Trophoblast cell (in vitro differentiated cells and primary cell): ENCODE measurements around the gene DISC1.

Source experiments
- DNase-seq, 2 donors: peaks; one replicate each; pipeline ENCODE4 v3.0.0-alpha.2; 2016
- H2AFZ ChIP-seq: 2 replicates; pipeline ENCODE4 v1.6.1; 2013; ENCODE audit warnings: low read length, moderate library complexity, mild to moderate bottlenecking; ENCODE audit not compliant: insufficient read depth, poor library complexity
- H2AK5ac ChIP-seq: 2 replicates; pipeline ENCODE4 v1.6.1; 2013; ENCODE audit warnings: mild to moderate bottlenecking, low read length
- H2BK120ac ChIP-seq: 2 replicates; pipeline ENCODE4 v1.6.1; 2013; ENCODE audit warnings: low read length, mild to moderate bottlenecking, moderate library complexity; ENCODE audit not compliant: insufficient read depth, poor library complexity
- H2BK12ac ChIP-seq: 2 replicates; pipeline ENCODE4 v1.6.1; 2013; ENCODE audit warnings: mild to moderate bottlenecking, low read length, moderate library complexity
- H2BK5ac ChIP-seq: 2 replicates; pipeline ENCODE4 v1.6.1; 2013; ENCODE audit warnings: low read length, low read depth, moderate library complexity, mild to moderate bottlenecking; ENCODE audit not compliant: poor library complexity
- H3K14ac ChIP-seq: 2 replicates; pipeline ENCODE4 v1.6.1; 2013; ENCODE audit warnings: mild to moderate bottlenecking, low read length
- H3K18ac ChIP-seq: 2 replicates; pipeline ENCODE4 v1.6.1; 2013; ENCODE audit warnings: mild to moderate bottlenecking, low read length
- H3K23ac ChIP-seq: 2 replicates; pipeline ENCODE4 v1.6.1; 2013; ENCODE audit warnings: low read length
- H3K27ac ChIP-seq: 2 replicates; pipeline ENCODE4 v1.5.1; 2013; ENCODE audit warnings: low read depth, mild to moderate bottlenecking, inconsistent platforms, low read length, moderate library complexity
- H3K27me3 ChIP-seq: 2 replicates; pipeline ENCODE4 v1.6.1; 2013; ENCODE audit warnings: inconsistent platforms, mild to moderate bottlenecking, low read length, moderate library complexity; ENCODE audit not compliant: insufficient read depth
- H3K36me3 ChIP-seq, 2 experiments: 1 replicate in 1 of 2; 2 replicates in 1 of 2; pipeline ENCODE4 v1.6.1; 2013; ENCODE audit warnings: low read length in 2 of 2, mild to moderate bottlenecking in 2 of 2, moderate library complexity in 1 of 2; ENCODE audit not compliant: insufficient read depth in 2 of 2, control insufficient read depth in 1 of 2
- H3K4ac ChIP-seq: 2 replicates; pipeline ENCODE4 v1.6.1; 2013; ENCODE audit warnings: low read depth, mild to moderate bottlenecking, low read length, moderate library complexity
- H3K4me1 ChIP-seq, 2 experiments: 1 replicate in 1 of 2; 2 replicates in 1 of 2; pipeline ENCODE4 v1.6.1; 2013; ENCODE audit warnings: low read length in 2 of 2, mild to moderate bottlenecking in 2 of 2, moderate library complexity in 1 of 2; ENCODE audit not compliant: insufficient read depth in 2 of 2, control insufficient read depth in 1 of 2
- H3K4me2 ChIP-seq: 2 replicates; pipeline ENCODE4 v1.6.1; 2013; ENCODE audit warnings: inconsistent platforms, mild to moderate bottlenecking, low read length, moderate library complexity
- H3K4me3 ChIP-seq: 2 replicates; pipeline ENCODE4 v1.5.1; 2013; ENCODE audit warnings: mild to moderate bottlenecking, low read depth, low read length, inconsistent platforms
- H3K79me1 ChIP-seq: one replicate; pipeline ENCODE4 v1.6.1; 2013; ENCODE audit warnings: low read length
- H3K79me2 ChIP-seq: 2 replicates; pipeline ENCODE4 v1.6.1; 2013; ENCODE audit warnings: low read length, mild to moderate bottlenecking; ENCODE audit not compliant: control insufficient read depth, insufficient read depth, poor library complexity
- H3K9ac ChIP-seq: 2 replicates; pipeline ENCODE4 v1.6.1; 2013; ENCODE audit warnings: mild to moderate bottlenecking, low read length
- H3K9me3 ChIP-seq: 2 replicates; pipeline ENCODE4 v1.6.1; 2013; ENCODE audit warnings: low read depth, mild to moderate bottlenecking, control low read depth, inconsistent platforms, low read length; ENCODE audit not compliant: insufficient read depth
- H4K12ac ChIP-seq: 2 replicates; pipeline ENCODE4 v1.6.1; 2013; ENCODE audit warnings: low read depth, mild to moderate bottlenecking, low read length, moderate library complexity
- H4K8ac ChIP-seq: 2 replicates; pipeline ENCODE4 v1.6.1; 2013; ENCODE audit warnings: low read depth, mild to moderate bottlenecking, low read length, moderate library complexity
- H4K91ac ChIP-seq: one replicate; pipeline ENCODE4 v1.6.1; 2013; ENCODE audit warnings: low read depth, mild to moderate bottlenecking, low read length, moderate library complexity
- WGBS: extraction: QIAGEN DNeasy Blood & Tissue Kit; methylation state at CpG from one replicate; pipeline ENCODE4 v1.1.7; 2013; ENCODE audit warnings: missing lambda C conversion rate; ENCODE audit not compliant: insufficient read length, insufficient coverage; ENCODE audit errors: extremely low coverage; 5-methylcytosine and 5-hydroxymethylcytosine counted together

Gene DISC1

DNA sequence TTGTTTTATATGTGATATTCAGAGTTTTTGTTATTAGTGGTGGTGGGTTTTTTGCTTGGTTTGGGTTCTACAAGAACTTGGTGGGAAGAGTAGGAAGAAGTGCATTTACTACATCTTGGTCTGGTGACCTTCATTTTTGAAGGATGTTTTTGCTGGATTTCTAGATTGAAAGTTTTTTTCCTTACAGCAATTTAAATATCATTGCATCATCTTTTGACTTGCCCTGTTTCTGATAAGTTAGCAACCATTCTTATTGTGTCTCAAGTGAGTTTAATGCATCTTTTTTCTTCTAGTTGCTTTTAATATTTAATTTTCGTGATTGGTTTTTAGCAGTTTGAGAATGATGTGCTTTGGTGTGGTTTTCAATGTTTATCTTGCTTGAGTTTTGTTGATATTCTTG is 447.7 kb downstream of the DISC1 start:
- WGBS = no CpG with 5 or more reads among the region's 1 CpG
- H2AFZ ChIP-seq = no peak overlapping the region
- H3K9me3 ChIP-seq = no peaks in the 10 kb centered on the region
- H3K14ac ChIP-seq = no peak overlapping the region
- no peak overlapping the region for H3K18ac ChIP-seq
- H3K27ac ChIP-seq = no peak overlapping the region
- H3K79me1 ChIP-seq = no peaks in the 10 kb centered on the region
- H3K36me3 ChIP-seq = no peaks in the 10 kb centered on the region
- no peaks in the 10 kb centered on the region for H3K79me2 ChIP-seq
- H3K23ac ChIP-seq = no peak overlapping the region
- no peaks in the 10 kb centered on the region for H3K27me3 ChIP-seq
- H2BK12ac ChIP-seq = no peak overlapping the region
- no peak overlapping the region for H2BK5ac ChIP-seq
- no peak for DNase-seq
- no peaks in the 10 kb centered on the region for H3K4me1 ChIP-seq
- H3K4ac ChIP-seq = no peak overlapping the region
- no peak overlapping the region for H2AK5ac ChIP-seq
- no peak overlapping the region for H3K9ac ChIP-seq
- H3K4me2 ChIP-seq = no peak overlapping the region
- no peak overlapping the region for H4K8ac ChIP-seq
- no peak overlapping the region for H4K91ac ChIP-seq
- no peak overlapping the region for H3K4me3 ChIP-seq
- H4K12ac ChIP-seq = no peak overlapping the region
- H2BK120ac ChIP-seq = no peak overlapping the region

DNA sequence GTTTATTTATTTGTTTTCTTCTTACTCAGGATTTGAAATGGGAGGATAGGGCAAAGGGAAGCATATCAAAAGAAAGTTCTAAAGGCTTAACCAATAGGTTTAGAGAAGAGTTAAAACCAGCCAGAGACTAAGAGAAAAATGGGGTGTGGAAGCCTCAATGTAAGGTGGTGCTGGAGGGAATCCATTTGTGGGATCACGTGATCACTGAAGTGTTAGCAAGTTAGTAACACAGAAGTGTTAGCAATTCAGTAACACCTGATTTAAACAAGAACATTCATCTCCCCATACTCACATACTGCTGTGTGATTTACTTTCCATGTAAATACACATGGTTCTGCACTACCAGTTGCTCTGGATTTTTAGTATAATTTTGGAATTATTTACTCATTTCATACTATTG is 451.2 kb downstream of the DISC1 start:
- no peak overlapping the region for H2AK5ac ChIP-seq
- no peaks in the 10 kb centered on the region for H3K4me1 ChIP-seq
- H4K12ac ChIP-seq = no peak overlapping the region
- H3K18ac ChIP-seq = no peak overlapping the region
- no peak overlapping the region for H3K4me3 ChIP-seq
- no CpG with 5 or more reads among the region's 1 CpG for WGBS
- no peak overlapping the region for H3K9ac ChIP-seq
- no peaks in the 10 kb centered on the region for H3K36me3 ChIP-seq
- H3K27me3 ChIP-seq = no peaks in the 10 kb centered on the region
- H3K79me2 ChIP-seq = no peaks in the 10 kb centered on the region
- H2BK12ac ChIP-seq = no peak overlapping the region
- no peak overlapping the region for H4K91ac ChIP-seq
- H4K8ac ChIP-seq = no peak overlapping the region
- no peak overlapping the region for H3K14ac ChIP-seq
- H3K27ac ChIP-seq = no peak overlapping the region
- no peaks in the 10 kb centered on the region for H3K9me3 ChIP-seq
- H3K4ac ChIP-seq = no peak overlapping the region
- no peak overlapping the region for H3K23ac ChIP-seq
- no peaks in the 10 kb centered on the region for H3K79me1 ChIP-seq
- no peak overlapping the region for H3K4me2 ChIP-seq
- H2BK120ac ChIP-seq = no peak overlapping the region
- no peak overlapping the region for H2AFZ ChIP-seq
- no peak overlapping the region for H2BK5ac ChIP-seq
- no peak for DNase-seq

DNA sequence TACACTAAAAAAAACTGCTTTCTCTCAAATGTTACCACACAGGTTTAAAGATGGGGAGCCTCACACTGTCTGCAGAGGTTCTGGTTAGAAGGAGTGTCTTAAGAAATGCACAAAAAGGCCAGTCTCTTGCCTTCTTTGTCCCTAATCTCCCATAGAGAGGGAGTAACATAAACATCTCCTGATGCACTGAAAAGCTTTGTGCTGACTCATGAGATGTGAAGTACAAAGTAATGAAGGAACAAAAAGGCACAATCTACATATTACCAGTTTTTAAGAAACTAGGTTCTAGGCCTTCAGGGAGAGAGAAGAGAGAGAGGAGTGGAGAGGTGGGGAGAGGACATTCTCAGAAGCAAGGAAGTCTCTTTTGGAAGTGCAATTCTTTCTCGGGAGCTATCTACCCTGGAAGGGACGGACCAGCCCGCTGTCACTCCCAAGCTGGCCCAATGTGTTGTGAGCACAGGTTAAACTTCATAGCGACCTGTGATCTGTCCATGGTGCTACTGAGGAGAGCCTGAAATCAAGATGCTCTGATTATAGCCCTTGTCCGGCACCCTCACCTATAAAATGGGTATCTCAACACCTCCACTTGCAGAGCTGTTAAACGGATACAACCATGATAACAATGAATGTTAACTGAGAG is 458.1 kb downstream of the DISC1 start:
- Histone ChIP-seq H4K8ac (no peak overlapping the region), H3K4me3 (no peak overlapping the region), H2AFZ (no peak overlapping the region), H3K14ac (no peak overlapping the region), H3K9ac (no peak overlapping the region), H3K27ac (no peak overlapping the region), H2BK5ac (no peak overlapping the region), H3K4me1 (no peaks in the 10 kb centered on the region), H3K9me3 (no peaks in the 10 kb centered on the region), H3K4ac (no peak overlapping the region), H3K4me2 (no peak overlapping the region), H2BK12ac (no peak overlapping the region), H3K79me1 (no peaks in the 10 kb centered on the region), H3K18ac (no peak overlapping the region), H3K23ac (no peak overlapping the region), H3K36me3 (no peaks in the 10 kb centered on the region), H2AK5ac (no peak overlapping the region), H3K79me2 (no peaks in the 10 kb centered on the region), H3K27me3 (no peaks in the 10 kb centered on the region), H4K91ac (no peak overlapping the region), H2BK120ac (no peak overlapping the region), H4K12ac (no peak overlapping the region)
- peak in 1 of 2 donors; percentile 39 for DNase-seq
- WGBS = no CpG with 5 or more reads among the region's 6 CpGs

DNA sequence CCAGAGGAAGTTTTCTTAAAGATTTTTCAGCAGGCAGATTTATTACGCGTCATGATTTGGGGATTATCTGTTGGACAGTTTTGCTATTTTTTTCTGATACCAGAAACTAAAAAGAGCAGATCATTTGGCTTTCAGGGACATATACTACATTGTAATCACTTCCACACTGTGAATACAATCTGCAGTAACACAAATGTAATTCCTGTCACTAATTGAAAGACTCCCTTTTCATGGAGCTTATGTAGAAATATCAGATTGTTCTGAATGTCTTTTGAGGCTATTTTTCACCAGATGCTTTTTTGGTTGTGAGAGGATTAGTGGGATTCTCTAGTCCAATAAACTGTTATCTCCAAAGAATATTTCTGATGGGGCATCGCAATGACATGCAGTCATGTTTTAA is 464.2 kb downstream of the DISC1 start:
- DNase-seq = no peak

More for the DNA sequence above, 464.2 kb downstream of the DISC1 start:
- H4K91ac ChIP-seq = no peak overlapping the region
- no peak overlapping the region for H2BK120ac ChIP-seq
- no peak overlapping the region for H3K18ac ChIP-seq
- H3K4me3 ChIP-seq = no peak overlapping the region
- H3K79me2 ChIP-seq = no peaks in the 10 kb centered on the region
- H3K23ac ChIP-seq = no peak overlapping the region
- H3K4me2 ChIP-seq = no peak overlapping the region
- H3K4me1 ChIP-seq = no peaks in the 10 kb centered on the region
- no peak overlapping the region for H2AK5ac ChIP-seq
- no peak overlapping the region for H3K27ac ChIP-seq
- H2AFZ ChIP-seq = no peak overlapping the region
- H3K27me3 ChIP-seq = no peaks in the 10 kb centered on the region
- H3K4ac ChIP-seq = no peak overlapping the region
- no peak overlapping the region for H2BK12ac ChIP-seq
- H3K9ac ChIP-seq = no peak overlapping the region
- no peaks in the 10 kb centered on the region for H3K36me3 ChIP-seq
- H4K12ac ChIP-seq = no peak overlapping the region
- no peak overlapping the region for H3K14ac ChIP-seq
- H4K8ac ChIP-seq = no peak overlapping the region
- H3K9me3 ChIP-seq = no peaks in the 10 kb centered on the region
- WGBS = no CpG with 5 or more reads among the region's 3 CpGs
- H3K79me1 ChIP-seq = no peaks in the 10 kb centered on the region
- H2BK5ac ChIP-seq = no peak overlapping the region
